Coronary artery (tissue), 2 donors: Measurements from ENCODE around the gene GTF2A1.

ENCODE experiments used
- DNase-seq: peaks from one replicate; pipeline ENCODE4 v3.0.0-alpha.2; 2017; ENCODE audit warnings: low spot score
- H3K27ac ChIP-seq, 2 donors: fragments of 200-600 bp; sonication (generic); one replicate each; pipeline ENCODE4 v1.5.1; 2016 to 2019
- H3K4me3 ChIP-seq: fragments of 200-600 bp; sonication (generic); 2 replicates; pipeline ENCODE4 v1.5.1; 2016; ENCODE audit warnings: mild to moderate bottlenecking, moderate library complexity
- CTCF ChIP-seq: fragments of 200-600 bp; sonication (generic); IDR thresholded peaks from one replicate; pipeline ENCODE4 v1.5.1; 2019; ENCODE audit warnings: antibody characterized with exemption

The GTF2A1 gene

GRCh38 chr14:81263777-81264410, 43.1 kb upstream of the GTF2A1 start:
- no peak overlapping the region for H3K4me3 ChIP-seq
- no peak for DNase-seq
- no peak for TF ChIP-seq CTCF
- H3K27ac ChIP-seq = no peak overlapping the region

GRCh38 chr14:81261176-81261575, 40.4 kb upstream of the GTF2A1 start:
- DNase-seq = no peak
- TF ChIP-seq CTCF = no peak
- Histone ChIP-seq H3K4me3 (no peak overlapping the region), H3K27ac (no peak overlapping the region)

DNA sequence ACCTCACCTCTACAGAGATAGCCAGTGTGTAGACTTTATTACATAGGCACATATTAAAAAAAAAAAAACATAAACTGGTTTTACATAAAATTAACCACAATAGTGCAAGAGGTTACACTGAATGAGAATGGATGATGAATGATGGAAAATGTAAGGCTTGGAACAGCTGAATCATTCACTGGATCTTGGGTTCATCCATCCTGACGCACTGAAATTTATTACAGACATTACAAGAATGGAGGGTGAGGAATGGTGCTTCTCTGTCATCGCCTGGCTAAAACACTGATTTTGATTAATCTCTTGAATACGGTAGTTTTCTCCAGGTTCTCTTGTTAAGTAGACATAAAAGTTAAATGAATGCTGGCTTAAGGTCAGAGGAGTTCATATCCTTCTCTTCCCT, 40.0 kb upstream of the GTF2A1 start:
- Histone ChIP-seq H3K4me3 (no peak overlapping the region), H3K27ac (no peak overlapping the region)
- no peak for TF ChIP-seq CTCF
- DNase-seq = no peak

- TF ChIP-seq CTCF = no peak
- H3K27ac ChIP-seq = no peak overlapping the region
- no peak for DNase-seq
- H3K4me3 ChIP-seq = no peak overlapping the region
These were observed 35.7 kb upstream of the GTF2A1 start for GRCh38 chr14:81256289-81256960.

DNA sequence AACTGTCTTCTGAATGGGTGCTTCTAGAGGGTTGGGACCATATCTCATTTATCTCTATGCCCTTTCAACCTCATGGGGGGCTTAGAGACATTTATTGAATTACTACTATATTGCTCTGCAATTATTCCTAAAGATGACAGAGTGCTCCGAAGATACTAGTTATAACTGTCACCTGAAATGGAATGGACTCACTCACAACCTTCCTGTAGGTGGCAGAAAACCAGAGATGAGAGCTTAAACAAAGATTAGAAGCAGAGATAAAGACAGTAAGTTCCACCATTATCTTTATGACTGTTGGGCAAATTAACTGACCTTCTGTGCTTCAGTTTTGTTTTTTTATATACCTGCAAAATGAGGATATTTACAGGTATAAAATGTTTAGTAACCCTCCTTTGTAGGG, 31.5 kb upstream of the GTF2A1 start:
- no peak overlapping the region for H3K27ac ChIP-seq
- no peak for DNase-seq
- H3K4me3 ChIP-seq = no peak overlapping the region
- no peak for TF ChIP-seq CTCF

DNA sequence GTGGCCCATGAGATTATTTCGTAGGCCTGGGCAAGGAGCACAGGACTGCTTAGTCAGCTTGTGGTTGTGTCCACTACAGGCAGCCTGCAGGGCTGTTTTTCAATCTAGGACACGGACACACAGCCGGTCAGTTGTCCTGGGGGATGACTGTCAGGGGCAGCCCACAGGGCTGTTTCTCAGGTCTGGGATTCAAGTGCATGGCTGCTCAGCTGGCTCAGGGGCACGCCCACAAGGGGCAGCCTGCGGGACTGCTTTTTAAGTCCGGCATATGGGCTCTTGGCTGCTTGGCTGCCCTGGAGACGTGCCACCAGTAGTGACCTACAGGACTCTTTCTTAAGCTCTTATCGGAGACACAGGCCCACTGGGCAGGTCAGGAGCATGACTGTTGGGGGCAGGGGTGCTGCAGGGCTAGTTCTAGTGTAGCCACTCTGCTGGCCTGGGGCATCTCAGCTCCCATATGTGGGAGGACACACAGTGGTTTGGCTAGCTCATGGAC, 26.6 kb upstream of the GTF2A1 start:
- Histone ChIP-seq H3K4me3 (no peak overlapping the region), H3K27ac (no peak overlapping the region)
- no peak for TF ChIP-seq CTCF
- DNase-seq = no peak
